Heart right ventricle (tissue), 16 donors: ENCODE data around the gene MAP3K4. TPM values are rescaled to one million over a fixed set of nuclear protein-coding genes. Genes with fewer than 3 reads are reported as not detected.
A peak's percentile ranks its signal among the peaks of the same experiment; 100 is the strongest.

Source experiments
- ATAC-seq, 8 donors: fragments of 200-7000 bp; cut with Tn5 transposase; one replicate each; pipeline ENCODE4 v1.9.1; 2020; ENCODE audit warnings: mild to moderate bottlenecking in 8 of 8, moderate library complexity in 8 of 8, moderate number of reproducible peaks in 1 of 8
- DNase-seq, 2 donors: peaks; one replicate each; pipeline ENCODE4 v3.0.0-alpha.2; 2020
- H3K27ac ChIP-seq, 10 donors: fragments of 200-600 bp; sonication (generic) in 2 of 10; one replicate each; pipeline versions ENCODE4 v1.5.0 to v1.8.0; 2020 to 2022; ENCODE audit warnings: mild to moderate bottlenecking in 3 of 10
- H3K27me3 ChIP-seq, 7 donors: fragments of 200-600 bp; one replicate each; pipeline ENCODE4 v1.8.0; 2021 to 2022; ENCODE audit warnings: mild to moderate bottlenecking in 2 of 7
- H3K36me3 ChIP-seq, 9 donors: fragments of 200-600 bp; sonication (generic) in 1 of 9; one replicate each; pipeline versions ENCODE4 v1.5.0 to v1.8.0; 2020 to 2022; ENCODE audit warnings: mild to moderate bottlenecking in 2 of 9
- H3K4me1 ChIP-seq, 9 donors: fragments of 200-600 bp; sonication (generic) in 1 of 9; one replicate each; pipeline versions ENCODE4 v1.5.0 to v1.8.0; 2020 to 2022; ENCODE audit warnings: mild to moderate bottlenecking in 4 of 9
- H3K4me3 ChIP-seq, 10 donors: fragments of 200-600 bp; sonication (generic) in 2 of 10; one replicate each; pipeline versions ENCODE4 v1.5.0 to v1.8.0; 2020 to 2022; ENCODE audit warnings: mild to moderate bottlenecking in 7 of 10, moderate library complexity in 2 of 10
- H3K9me3 ChIP-seq, 11 donors: fragments of 200-600 bp in 10 of 11; sonication (generic) in 2 of 11; one replicate each; pipeline versions ENCODE4 v1.5.0 to v1.8.0; 2013 to 2022; ENCODE audit warnings: mild to moderate bottlenecking in 2 of 11, control low read depth in 1 of 11, moderate library complexity in 1 of 11
- CTCF ChIP-seq, 9 donors: fragments of 200-600 bp; sonication (generic) in 2 of 9; IDR thresholded peaks; one replicate each; pipeline versions ENCODE4 v1.5.0 to v1.8.0; 2021 to 2022; ENCODE audit warnings: antibody characterized with exemption in 9 of 9, mild to moderate bottlenecking in 5 of 9, moderate library complexity in 1 of 9
- WGBS, 2 donors: extraction: QIAGEN DNeasy Blood & Tissue Kit; methylation state at CpG; one replicate each; pipeline ENCODE4 v1.1.7; 2013; ENCODE audit warnings: inconsistent platforms in 1 of 2; 5-methylcytosine and 5-hydroxymethylcytosine counted together
- intact Hi-C, 10 donors: fragments of 100-400 bp; cut with DNase I; formaldehyde crosslinking; loops; one replicate each; pipeline versions ENCODE4 v1.11.1 to v1.14.2; 2022
- polyA plus RNA-seq, 2 donors: library from polyadenylated mRNA; stranded (reverse); fragments of 200-250 nt; gene quantifications; one replicate each; pipeline ENCODE4 v1.2.3, GENCODE V29; 2013
- total RNA-seq, 10 donors: library from RNA; stranded (reverse); fragmentation: NEBNext Ultra II Directional in 3 of 10; extraction: Animal tissue kit (Norgen Biotek cat#: 25700) in 3 of 10; gene quantifications; one replicate each; pipeline versions ENCODE4 v1.2.1 to v1.2.4, GENCODE V29; 2021 to 2023
- donor health status: Arrhythmogenic right ventricular cardiomyopathy.
- donor health status: ischemic (EF 13 %, LVEDD 7.1; RV severe dilation, severe dysfunction).
- donor health status: healthy with polysubstance abuse.
- donor health status: DM: no; HTN: yes; CAD: no.
- donor health status: DM: no; HTN: no; CAD: no.
- donor health status: ischemic (EF 25% LVEDD 6.9; RV normal size, moderate dysfunction).
- donor health status: ischemic (EF 25% LVEDD 5.7; RV mildly dilated, moderate dysfunction).
- donor health status: healthy.
- donor health status: DM: yes; HTN: yes; CAD: no.
- donor health status: Ischemic cardiomyopathy.
- donor health status: ischemic (EF 35%, LVEDD 5.7; RV mildly dilated, moderate dysfunction).
- donor health status: nonischemic (EF 11% LVEDD 7.7; RV severe dilation, severe dysfunction).
- donor health status: DM: yes; HTN: yes; CAD: no.
- donor health status: PGD.
- donor health status: ischemic (EF 29% LVEDD 5.4; RV normal size, mild dysfunction).
- donor health status: nonischemic (EF 23%, LVEDD 6.1; RV moderate dilation, normal function).

The MAP3K4 gene
- total and polyA plus RNA-seq, 12 donors: 10.5 to 50.2 (median 30.9) TPM

GRCh38 chr6:160987265-160987664 lies 4.3 kb upstream of the MAP3K4 start:
- TF ChIP-seq CTCF (IDR thresholded peaks at IDR 0.05): no peak
- intact Hi-C loops: no loop called here

GRCh38 chr6:160990847-160991405 lies 643 bp upstream of the MAP3K4 start:
- H3K4me1 ChIP-seq: peaks cover 0 to 38% (median 22%) of the 10 kb centered on the region in 9 donors
- ATAC-seq: no peak
- H3K36me3 ChIP-seq: no peaks in the 10 kb centered on the region
- peak overlapping the region; percentile 81 to 99 (median 97) for H3K27ac ChIP-seq
- TF ChIP-seq CTCF (IDR thresholded peaks at IDR 0.05): no peak
- H3K9me3 ChIP-seq: no peaks in the 10 kb centered on the region
- H3K4me3 ChIP-seq: peak overlapping the region; percentile 67 to 100 (median 97)
- H3K27me3 ChIP-seq: no peaks in the 10 kb centered on the region
- no peak for DNase-seq
- intact Hi-C loops: loop anchor here in 6 of 10 donors (1.0 to 10.0 kb wide), 6 partner anchors 16 to 381 kb away; partner anchors contain the start of gene AGPAT4 (in 1 of the 6)
- 4 to 5% methylated on average over 15 of the region's 15 CpGs for WGBS, 2 donors

More at GRCh38 chr6:160987265-160987664, 4.3 kb upstream of the MAP3K4 start:
- Histone ChIP-seq H3K4me1 (peaks cover 0 to 8% (median 5%) of the 10 kb centered on the region in 9 donors), H3K27ac (no peak overlapping the region), H3K9me3 (peaks cover 0 to 14% (median 0%) of the 10 kb centered on the region in 11 donors), H3K4me3 (no peak overlapping the region), H3K27me3 (no peaks in the 10 kb centered on the region), H3K36me3 (no peaks in the 10 kb centered on the region)
- DNase-seq (no peak), ATAC-seq (no peak)
- 58 to 71% methylated on average over 3 of the region's 3 CpGs for WGBS, 2 donors

GRCh38 chr6:160992061-160992979 lies 751 bp downstream of the MAP3K4 start:
- peak; percentile 59 to 61 for DNase-seq
- intact Hi-C loops: loop anchor here in 6 of 10 donors (1.0 to 10.0 kb wide), 5 partner anchors 60 to 380 kb away; partner anchors contain the start of gene AGPAT4 (in 1 of the 6)
- peak in 7 of 9 donors; percentile 40 to 77 (median 66) for TF ChIP-seq CTCF (IDR thresholded peaks at IDR 0.05)
- 0% methylated on average over 39 to 47 of the region's 47 CpGs for WGBS, 2 donors
- H3K27me3 ChIP-seq: no peaks in the 10 kb centered on the region
- H3K27ac ChIP-seq: peak overlapping the region; percentile 81 to 99 (median 97)
- peak overlapping the region; percentile 67 to 100 (median 97) for H3K4me3 ChIP-seq
- peak; percentile 45 to 78 (median 74) for ATAC-seq
- no peaks in the 10 kb centered on the region for H3K9me3 ChIP-seq
- no peaks in the 10 kb centered on the region for H3K36me3 ChIP-seq
- peaks cover 0 to 50% (median 31%) of the 10 kb centered on the region in 9 donors for H3K4me1 ChIP-seq

GRCh38 chr6:160992980-160993314 lies 1.4 kb downstream of the MAP3K4 start:
- Histone ChIP-seq H3K36me3 (no peaks in the 10 kb centered on the region), H3K9me3 (no peaks in the 10 kb centered on the region), H3K4me1 (peaks cover 0 to 50% (median 31%) of the 10 kb centered on the region in 9 donors), H3K4me3 (peak overlapping the region in 9 of 10 donors; percentile 67 to 100 (median 97)), H3K27ac (peak overlapping the region in 5 of 10 donors; percentile 81 to 99 (median 98)), H3K27me3 (no peaks in the 10 kb centered on the region)
- intact Hi-C loops: loop anchor here in 6 of 10 donors (1.0 to 10.0 kb wide), 5 partner anchors 61 to 379 kb away; partner anchors contain the start of gene AGPAT4 (in 1 of the 6)
- TF ChIP-seq CTCF (IDR thresholded peaks at IDR 0.05): peak in 2 of 9 donors; percentile 16 to 29
- DNase-seq (no peak), ATAC-seq (no peak)
